Activated B cell treated with CpG ODN at 0.5 μM for 24 hours (primary cell): ENCODE measurements around the gene ST3GAL5. TPM values are rescaled to one million over a fixed set of nuclear protein-coding genes. Genes with fewer than 3 reads are reported as not detected.

Experiments used
- ATAC-seq: fragments of 200-7000 bp; cut with Tn5 transposase; one replicate; pipeline ENCODE4 v1.10.0; 2021; ENCODE audit warnings: low read depth, mild to moderate bottlenecking, moderate library complexity
- CTCF ChIA-PET: fragments of 350-600 bp; sonication (Branson Sonifier 250); formaldehyde crosslinking; loops from one replicate; lab custom pipeline; 2021; ENCODE audit warnings: antibody characterized with exemption; lab: Charles Lee
- POLR2A ChIA-PET: fragments of 350-600 bp; sonication (Branson Sonifier 250); formaldehyde crosslinking; loops from one replicate; lab custom pipeline; 2021; ENCODE audit warnings: antibody characterized with exemption; lab: Charles Lee
- DNase-seq: peaks from one replicate; pipeline ENCODE4 v3.0.0; 2022
- H3K27ac Mint-ChIP-seq: one replicate; pipeline ENCODE4 v1.8.0; 2020; ENCODE audit warnings: mixed read lengths
- H3K27me3 Mint-ChIP-seq: one replicate; pipeline ENCODE4 v1.8.0; 2021; ENCODE audit warnings: mixed read lengths
- H3K36me3 Mint-ChIP-seq: one replicate; pipeline ENCODE4 v1.8.0; 2021; ENCODE audit warnings: low read depth, mixed read lengths
- H3K4me1 Mint-ChIP-seq: one replicate; pipeline ENCODE4 v1.8.0; 2021; ENCODE audit warnings: mixed read lengths
- H3K4me3 Mint-ChIP-seq: one replicate; pipeline ENCODE4 v1.8.0; 2020; ENCODE audit warnings: mild to moderate bottlenecking, mixed read lengths
- H3K9me3 Mint-ChIP-seq: one replicate; pipeline ENCODE4 v1.8.0; 2020; ENCODE audit warnings: mixed read lengths
- CTCF ChIP-seq: fragments of 200-600 bp; IDR thresholded peaks from one replicate; pipeline ENCODE4 v1.8.0; 2022; ENCODE audit warnings: antibody characterized with exemption, mild to moderate bottlenecking
- intact Hi-C: fragments of 100-400 bp; cut with micrococcal nuclease; formaldehyde crosslinking; loops from one replicate; pipeline ENCODE4 v1.15.1; 2024
- total RNA-seq: library from RNA; stranded (reverse); gene quantifications from 2 replicates; pipeline ENCODE4 v1.2.3, GENCODE V29; 2022

ST3GAL5 gene
- total RNA-seq, 1 donor from 2014 or later, result 70.7 TPM

DNA sequence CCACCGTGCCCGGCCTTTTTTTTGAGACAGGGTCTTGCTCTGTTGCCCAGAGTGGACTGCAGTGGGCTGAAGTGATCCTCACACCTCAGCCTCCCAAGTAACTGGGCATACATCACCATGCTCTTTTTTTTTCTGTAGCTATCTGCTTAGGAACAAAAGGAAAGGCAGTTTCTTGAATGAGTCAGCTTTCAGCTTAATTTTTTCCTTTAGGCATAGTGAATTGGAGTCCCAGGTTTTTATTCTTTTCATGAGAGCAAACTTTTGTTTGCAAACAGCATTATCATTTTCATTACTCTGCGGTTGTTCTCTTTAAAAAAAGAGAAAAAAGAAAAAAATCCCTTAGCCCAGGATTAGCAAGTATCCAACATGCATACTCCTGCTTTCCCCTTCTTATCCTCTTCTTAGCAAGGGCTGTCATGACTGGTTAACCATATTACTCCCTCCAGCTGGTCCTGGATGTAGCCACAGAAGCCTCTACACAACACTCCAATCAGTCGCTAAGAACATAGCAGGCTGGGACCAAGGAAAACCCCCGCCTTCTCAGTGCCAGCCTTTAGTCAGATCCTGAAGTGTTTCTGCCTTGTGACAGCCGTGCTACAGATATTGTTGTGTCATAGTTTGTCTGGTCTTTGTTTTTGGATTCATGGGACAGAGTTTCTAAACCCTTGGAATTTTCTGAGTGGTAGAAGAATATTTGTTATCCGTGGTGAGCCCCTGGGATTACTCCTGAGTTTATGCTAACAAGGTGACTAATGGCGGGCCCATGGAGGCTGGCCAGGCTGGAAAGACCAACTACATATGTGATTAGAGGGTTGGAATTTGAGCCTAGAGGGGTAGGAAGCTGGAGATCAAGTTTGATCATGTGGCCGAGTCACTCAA is 23.3 kb upstream of the ST3GAL5 start:
- Mint-ChIP-seq H3K27ac (no peak overlapping the region), H3K4me1 (peaks cover 20% of the 10 kb centered on the region), H3K27me3 (no peaks in the 10 kb centered on the region), H3K9me3 (no peaks in the 10 kb centered on the region), H3K4me3 (no peak overlapping the region), H3K36me3 (peaks cover 2% of the 10 kb centered on the region)
- ATAC-seq (no peak), DNase-seq (no peak)
- TF ChIP-seq CTCF, result no peak
- intact Hi-C loops, result no loop called here
- CTCF ChIA-PET, result no interaction called here
- POLR2A ChIA-PET, result interaction anchor here (1.1 kb wide), 1 partner anchor 82 kb away, joined by 6 read pairs; no protein-coding TSS in a partner anchor

DNA sequence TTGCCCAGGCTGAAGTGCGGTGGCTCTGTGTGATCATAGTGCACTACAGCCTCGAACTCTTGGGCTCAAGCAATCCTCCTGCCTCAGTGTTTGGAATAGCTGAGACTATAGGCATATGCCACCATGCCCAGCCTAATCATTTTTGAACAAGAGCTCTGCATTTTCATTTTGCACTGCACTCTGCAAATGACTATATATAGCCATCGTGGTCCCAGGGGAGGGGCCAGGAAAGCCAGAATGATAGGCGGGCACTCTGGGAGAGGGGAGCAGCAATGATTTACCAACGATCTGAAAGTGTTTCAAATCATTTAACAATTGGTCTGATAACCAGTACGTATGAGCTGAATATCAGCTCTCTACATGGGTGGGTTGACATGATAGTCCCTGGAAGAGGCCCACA is 22.3 kb upstream of the ST3GAL5 start:
- H3K4me3 Mint-ChIP-seq, result no peak overlapping the region
- H3K27ac Mint-ChIP-seq, result no peak overlapping the region
- ATAC-seq (no peak), DNase-seq (no peak)
- TF ChIP-seq CTCF, result no peak
- ChIA-PET POLR2A (interaction anchor here (1.2 kb wide), 1 partner anchor 24 kb away, joined by 3 read pairs; no protein-coding TSS in a partner anchor), CTCF (no interaction called here)
- intact Hi-C loops, result no loop called here
- peaks cover 2% of the 10 kb centered on the region for H3K36me3 Mint-ChIP-seq
- H3K4me1 Mint-ChIP-seq, result peaks cover 20% of the 10 kb centered on the region
- H3K9me3 Mint-ChIP-seq, result no peaks in the 10 kb centered on the region
- no peaks in the 10 kb centered on the region for H3K27me3 Mint-ChIP-seq

GRCh38 chr2:85909005-85909404 is 20.2 kb upstream of the ST3GAL5 start:
- ChIA-PET POLR2A (no interaction called here), CTCF (interaction anchor here (0.7 kb wide), 1 partner anchor 82 kb away, joined by 3 read pairs; no protein-coding TSS in a partner anchor)
- DNase-seq (no peak), ATAC-seq (no peak)
- Mint-ChIP-seq H3K4me3 (no peak overlapping the region), H3K36me3 (peaks cover 2% of the 10 kb centered on the region), H3K9me3 (no peaks in the 10 kb centered on the region), H3K4me1 (peaks cover 8% of the 10 kb centered on the region), H3K27me3 (no peaks in the 10 kb centered on the region), H3K27ac (no peak overlapping the region)
- TF ChIP-seq CTCF, result no peak
- intact Hi-C loops, result no loop called here

GRCh38 chr2:85908506-85908905 is 19.7 kb upstream of the ST3GAL5 start:
- Mint-ChIP-seq H3K27me3 (no peaks in the 10 kb centered on the region), H3K27ac (no peak overlapping the region), H3K9me3 (no peaks in the 10 kb centered on the region), H3K4me1 (peaks cover 7% of the 10 kb centered on the region), H3K4me3 (no peak overlapping the region), H3K36me3 (peaks cover 2% of the 10 kb centered on the region)
- no peak for TF ChIP-seq CTCF
- ChIA-PET CTCF (interaction anchor here (0.7 kb wide), 1 partner anchor 81 kb away, joined by 3 read pairs; no protein-coding TSS in a partner anchor), POLR2A (no interaction called here)
- ATAC-seq (no peak), DNase-seq (no peak)
- intact Hi-C loops, result no loop called here

DNA sequence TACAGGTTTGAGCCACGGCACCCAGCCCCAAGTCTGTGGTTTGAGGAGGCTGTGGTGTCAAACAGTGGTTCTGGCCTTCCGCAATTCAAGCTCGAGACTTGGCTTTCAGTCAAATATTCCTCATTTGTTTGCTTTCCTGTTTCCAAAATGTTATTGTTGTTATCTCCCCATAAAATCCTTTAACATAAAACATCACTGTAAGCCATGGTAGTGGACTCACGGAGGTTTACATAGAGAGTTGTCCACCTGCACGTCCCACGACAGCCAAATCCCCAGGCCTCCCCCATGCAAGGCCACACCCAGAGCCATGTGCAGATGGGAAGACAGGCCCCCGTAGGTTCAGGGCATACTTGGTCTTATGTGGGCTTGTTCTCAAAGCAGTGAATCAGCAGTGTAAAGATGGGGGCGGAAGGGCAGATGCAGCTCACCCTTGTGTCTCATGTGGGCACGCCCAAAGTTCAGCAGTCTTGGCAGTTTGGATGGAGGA is 18.9 kb upstream of the ST3GAL5 start:
- Mint-ChIP-seq H3K36me3 (peaks cover 2% of the 10 kb centered on the region), H3K4me3 (no peak overlapping the region), H3K27me3 (no peaks in the 10 kb centered on the region), H3K9me3 (no peaks in the 10 kb centered on the region), H3K4me1 (peaks cover 8% of the 10 kb centered on the region), H3K27ac (no peak overlapping the region)
- ChIA-PET CTCF (no interaction called here), POLR2A (no interaction called here)
- no peak for TF ChIP-seq CTCF
- intact Hi-C loops, result no loop called here
- no peak for ATAC-seq
- DNase-seq, result no peak
